ENCODE results near the gene SGMS1.
"Not testable (repeated sequence)": the region's sequence is repeated elsewhere in the genome, so short reads cannot be mapped to it uniquely, and the experiment has no call there.

SGMS1 gene

GRCh38 chr10:50281210-50281966, 342.4 kb downstream of the SGMS1 start:
- no peak for DNase-seq

- no peak for DNase-seq
These were observed 343.5 kb downstream of the SGMS1 start for GRCh38 chr10:50280049-50280841.

GRCh38 chr10:50279489-50279888, 344.3 kb downstream of the SGMS1 start:
- no peak for DNase-seq

GRCh38 chr10:50275650-50276235, 348.0 kb downstream of the SGMS1 start:
- peak; percentile 31 for DNase-seq

- no peak for DNase-seq
These were observed 351.2 kb downstream of the SGMS1 start for GRCh38 chr10:50272531-50272930.

GRCh38 chr10:50271564-50272250, 352.0 kb downstream of the SGMS1 start:
- no peak for DNase-seq

- not testable (repeated sequence) for DNase-seq
These were observed 355.9 kb downstream of the SGMS1 start for GRCh38 chr10:50267877-50268276.

GRCh38 chr10:50262625-50263024, 361.1 kb downstream of the SGMS1 start:
- DNase-seq = not testable (repeated sequence)

GRCh38 chr10:50260791-50261281, 362.9 kb downstream of the SGMS1 start:
- DNase-seq = peak; percentile 41

Data from activated CD4-positive, alpha-beta T cell treated with anti-CD3 and anti-CD28 coated beads, Interleukin-2, amount 50 U/mL, for 16 hours (primary cell).